HK-2 (cell line): ENCODE measurements around the gene PDIA2.

Source experiments
- DNase-seq: peaks from one replicate; pipeline ENCODE4 v3.0.0-alpha.2; 2018; ENCODE audit not compliant: unreplicated experiment

Gene PDIA2

DNA sequence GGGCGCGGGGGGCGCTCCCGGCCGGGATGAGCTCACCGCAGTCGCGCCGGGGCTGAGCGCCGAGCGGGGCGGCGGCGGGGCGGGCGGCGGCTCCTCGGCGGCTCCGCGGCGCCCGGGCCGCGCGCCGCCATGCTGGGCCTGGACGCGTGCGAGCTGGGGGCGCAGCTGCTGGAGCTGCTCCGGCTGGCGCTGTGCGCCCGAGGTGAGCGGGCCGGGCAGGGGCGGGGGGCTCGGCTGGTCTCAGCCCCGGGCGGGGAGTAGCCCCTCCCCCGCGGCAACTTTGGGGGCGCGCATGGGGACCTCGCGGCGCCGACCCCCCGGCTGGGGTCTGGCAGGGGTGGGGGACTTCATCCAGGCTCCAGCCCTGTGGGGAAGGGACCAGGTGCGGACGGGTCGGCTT lies 2.4 kb upstream of the PDIA2 start, which contains the start of gene ARHGDIG:
ARHGDIG (plus strand) TSS at position 40 of the 400 bp plus-strand sequence; CDS start at position 130, 90 bp downstream.
- DNase-seq = no peak

DNA sequence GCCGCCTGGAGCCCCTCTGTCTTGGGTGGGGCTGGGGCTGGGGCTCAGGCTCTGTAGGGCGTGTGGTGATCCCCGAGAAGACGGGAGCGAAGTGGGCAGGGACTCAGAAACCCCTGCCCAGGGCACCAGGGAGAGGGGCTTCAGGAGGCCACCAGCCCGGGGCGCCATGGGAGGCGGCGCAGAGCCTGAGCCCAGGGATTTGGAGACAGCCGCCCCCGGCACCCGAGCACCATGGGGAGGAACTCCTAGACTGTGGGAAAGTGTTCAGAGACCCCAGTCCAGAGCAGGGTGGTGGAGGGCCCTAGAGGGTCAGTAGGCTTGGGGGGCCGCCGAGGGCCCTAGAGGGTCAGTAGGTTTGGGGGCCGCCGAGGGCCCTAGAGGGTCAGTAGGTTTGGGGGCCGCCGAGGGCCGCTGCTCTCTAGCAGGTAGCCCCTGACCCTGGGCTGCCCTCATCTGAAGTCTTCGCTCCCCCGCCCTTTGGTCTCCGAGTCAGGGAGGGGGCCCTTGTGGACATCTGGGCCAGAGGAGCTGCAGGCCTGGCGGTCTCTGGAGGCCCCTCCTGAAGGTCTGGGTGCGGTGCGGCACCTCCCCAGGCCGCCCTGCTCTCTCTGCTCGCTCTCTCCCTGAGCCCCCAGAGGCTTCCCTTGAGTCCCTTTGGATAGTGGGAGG lies 1.8 kb upstream of the PDIA2 start:
- DNase-seq = no peak

GRCh38 chr16:281660-282255 lies 1.2 kb upstream of the PDIA2 start:
- DNase-seq = no peak

GRCh38 chr16:282491-282890 lies 473 bp upstream of the PDIA2 start:
- no peak for DNase-seq

DNA sequence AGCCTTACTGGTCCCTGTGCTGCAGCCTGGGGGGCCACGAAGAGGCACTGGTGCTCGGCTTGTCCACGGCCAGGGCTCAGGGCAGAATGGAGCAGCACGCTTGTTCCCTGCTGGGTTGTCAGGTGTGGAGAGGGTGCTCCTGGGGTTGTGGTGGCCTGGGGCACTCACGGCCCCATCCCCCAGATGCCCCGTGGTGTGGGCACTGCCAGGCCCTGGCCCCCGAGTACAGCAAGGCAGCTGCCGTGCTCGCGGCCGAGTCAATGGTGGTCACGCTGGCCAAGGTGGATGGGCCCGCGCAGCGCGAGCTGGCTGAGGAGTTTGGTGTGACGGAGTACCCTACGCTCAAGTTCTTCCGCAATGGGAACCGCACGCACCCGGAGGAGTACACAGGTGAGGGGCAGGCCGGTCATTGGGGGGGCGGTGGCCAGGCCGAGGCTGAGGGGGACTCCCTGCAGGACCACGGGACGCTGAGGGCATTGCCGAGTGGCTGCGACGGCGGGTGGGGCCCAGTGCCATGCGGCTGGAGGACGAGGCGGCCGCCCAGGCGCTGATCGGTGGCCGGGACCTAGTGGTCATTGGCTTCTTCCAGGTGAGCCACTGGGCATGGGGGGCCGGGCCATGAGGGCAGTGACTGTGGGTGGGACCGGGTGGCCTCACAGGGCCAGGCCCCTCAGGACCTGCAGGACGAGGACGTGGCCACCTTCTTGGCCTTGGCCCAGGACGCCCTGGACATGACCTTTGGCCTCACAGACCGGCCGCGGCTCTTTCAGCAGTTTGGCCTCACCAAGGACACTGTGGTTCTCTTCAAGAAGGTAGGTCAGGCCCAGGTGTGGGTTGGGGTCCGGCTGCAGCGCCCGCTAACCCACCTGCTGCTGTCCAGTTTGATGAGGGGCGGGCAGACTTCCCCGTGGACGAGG lies 1.5 kb downstream of the PDIA2 start:
- no peak for DNase-seq

DNA sequence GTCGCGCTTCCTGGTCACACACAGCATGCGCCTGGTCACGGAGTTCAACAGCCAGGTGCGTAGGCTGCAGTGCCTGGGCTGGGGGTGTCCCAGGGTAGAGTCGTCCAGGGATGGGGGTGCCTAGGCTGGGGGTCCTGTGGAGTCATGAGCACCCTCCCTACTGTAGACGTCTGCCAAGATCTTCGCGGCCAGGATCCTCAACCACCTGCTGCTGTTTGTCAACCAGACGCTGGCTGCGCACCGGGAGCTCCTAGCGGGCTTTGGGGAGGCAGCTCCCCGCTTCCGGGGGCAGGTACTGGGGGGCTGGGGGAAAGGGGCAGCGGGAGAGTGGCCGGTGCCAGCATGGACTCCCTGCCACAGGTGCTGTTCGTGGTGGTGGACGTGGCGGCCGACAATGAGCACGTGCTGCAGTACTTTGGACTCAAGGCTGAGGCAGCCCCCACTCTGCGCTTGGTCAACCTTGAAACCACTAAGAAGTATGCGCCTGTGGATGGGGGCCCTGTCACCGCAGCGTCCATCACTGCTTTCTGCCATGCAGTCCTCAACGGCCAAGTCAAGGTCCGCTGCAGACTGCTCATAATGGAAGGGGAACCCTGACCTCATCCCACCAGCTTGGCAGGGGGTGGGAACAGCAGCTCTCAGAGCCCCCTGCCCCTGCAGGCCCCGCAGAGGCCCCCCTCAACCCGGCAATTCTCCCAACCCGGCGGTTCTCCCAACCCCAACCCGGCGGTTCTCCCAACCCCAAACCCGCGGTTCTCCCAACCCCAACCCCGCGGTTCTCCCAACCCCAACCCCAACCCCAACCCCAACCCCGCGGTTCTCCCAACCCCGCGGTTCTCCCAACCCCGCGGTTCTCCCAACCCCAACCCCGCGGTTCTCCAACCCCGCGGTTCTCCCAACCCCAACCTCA lies 2.4 kb downstream of the PDIA2 start:
- DNase-seq = peak; percentile 73

DNA sequence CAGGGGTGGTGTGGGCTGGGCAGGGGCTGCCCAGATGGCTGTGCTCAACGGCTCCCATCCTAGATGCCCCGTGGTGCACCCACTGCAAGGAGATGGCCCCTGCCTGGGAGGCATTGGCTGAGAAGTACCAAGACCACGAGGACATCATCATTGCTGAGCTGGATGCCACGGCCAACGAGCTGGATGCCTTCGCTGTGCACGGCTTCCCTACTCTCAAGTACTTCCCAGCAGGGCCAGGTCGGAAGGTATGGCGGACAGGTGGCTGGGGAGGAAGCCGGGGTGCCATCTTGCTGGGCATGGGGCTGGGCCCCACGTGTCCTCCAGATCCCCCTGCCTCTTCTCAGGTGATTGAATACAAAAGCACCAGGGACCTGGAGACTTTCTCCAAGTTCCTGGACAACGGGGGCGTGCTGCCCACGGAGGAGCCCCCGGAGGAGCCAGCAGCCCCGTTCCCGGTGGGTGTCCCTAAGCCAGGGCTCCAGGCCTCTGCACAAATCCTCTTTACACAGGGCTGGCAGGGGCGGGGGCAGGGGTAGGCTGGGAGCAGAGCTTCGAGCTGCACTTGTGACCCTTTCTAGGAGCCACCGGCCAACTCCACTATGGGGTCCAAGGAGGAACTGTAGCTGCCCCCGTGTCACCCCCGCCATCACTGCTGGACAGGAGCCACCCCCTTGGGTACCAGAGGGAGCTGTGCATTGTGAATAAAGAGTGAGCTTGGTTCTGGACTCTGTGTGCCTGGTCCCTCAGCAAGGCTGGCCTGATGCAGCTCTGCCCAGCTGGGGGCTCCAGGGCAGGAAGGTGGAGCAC lies 3.7 kb downstream of the PDIA2 start:
- no peak for DNase-seq

GRCh38 chr16:287298-287811 lies 4.4 kb downstream of the PDIA2 start:
- no peak for DNase-seq

GRCh38 chr16:287981-288920 lies 5.3 kb downstream of the PDIA2 start:
- no peak for DNase-seq

GRCh38 chr16:289395-289997 lies 6.5 kb downstream of the PDIA2 start:
- no peak for DNase-seq

- no peak for DNase-seq
Measured at GRCh38 chr16:290015-290680, 7.2 kb downstream of the PDIA2 start.

DNA sequence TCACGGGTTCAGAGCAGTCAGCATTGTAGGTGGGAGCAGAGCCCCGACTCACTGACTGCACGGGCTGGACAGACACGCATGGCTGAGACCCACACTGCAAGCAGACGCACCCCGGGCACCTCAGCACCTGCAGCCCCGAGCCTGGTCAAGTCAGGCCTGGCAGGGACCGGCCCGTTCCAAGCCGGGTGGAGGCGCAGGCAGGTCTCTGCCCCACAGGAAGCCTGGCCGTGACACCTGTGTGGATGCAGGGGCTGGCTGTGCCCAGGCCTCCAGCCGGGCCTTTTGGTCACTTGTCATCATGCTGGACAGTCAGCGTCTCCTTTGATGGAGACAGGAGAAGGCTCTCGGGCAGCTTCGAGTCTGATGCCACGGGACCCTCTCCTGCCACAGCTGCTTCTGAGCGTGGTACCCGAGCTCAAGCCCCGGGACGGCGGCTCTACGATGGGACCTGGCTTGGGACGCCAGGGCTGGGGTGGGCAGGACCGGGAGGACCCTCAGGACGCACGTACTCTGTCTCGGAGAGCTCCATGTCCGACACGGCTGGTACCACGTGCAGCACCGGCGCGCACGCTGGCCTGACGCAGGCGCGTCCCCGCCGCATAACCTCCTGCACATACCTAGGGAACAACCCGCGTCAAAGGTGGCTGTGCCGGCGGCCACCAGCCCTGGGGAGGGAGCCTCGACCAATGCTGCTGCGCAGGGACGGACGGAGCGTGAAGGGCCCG lies 7.9 kb downstream of the PDIA2 start:
- no peak for DNase-seq

- no peak for DNase-seq
Measured at GRCh38 chr16:291539-291938, 8.6 kb downstream of the PDIA2 start.

DNA sequence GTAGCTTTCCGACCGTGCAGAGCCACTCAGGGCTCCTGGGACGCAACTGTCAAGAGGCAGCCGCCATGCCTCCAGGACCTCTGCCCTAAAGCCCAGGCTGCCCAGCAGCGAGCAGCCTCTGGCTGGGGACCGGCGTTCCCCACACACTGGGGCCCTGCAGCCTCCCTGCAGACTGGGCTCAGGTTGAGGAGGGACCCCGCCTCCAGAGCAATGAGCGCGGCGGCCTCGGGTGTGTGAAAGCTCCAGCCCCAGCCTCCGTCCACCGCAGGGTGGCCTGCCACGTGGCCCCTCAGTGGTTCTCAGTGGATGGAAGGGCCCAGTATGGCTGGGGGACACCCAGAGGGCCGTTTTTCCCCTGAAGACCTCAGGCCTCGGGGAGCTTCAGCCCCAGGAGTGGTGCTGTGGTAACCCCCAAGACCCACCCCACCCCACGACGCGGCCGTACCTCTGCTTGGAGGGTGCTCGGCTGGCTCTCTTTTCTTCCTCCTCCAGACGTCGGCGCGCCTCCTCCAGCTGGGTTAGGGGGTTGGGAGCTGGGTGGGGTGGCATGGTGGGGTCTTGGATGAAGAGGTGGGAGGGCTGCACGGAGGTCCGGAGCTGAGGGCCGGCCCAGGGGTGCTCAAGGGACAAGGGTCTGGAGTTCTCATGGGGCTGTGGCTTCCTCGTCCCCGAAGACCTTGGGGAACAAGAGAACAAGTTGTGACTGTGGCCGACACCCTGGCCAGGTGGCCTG lies 10.2 kb downstream of the PDIA2 start:
- no peak for DNase-seq

- no peak for DNase-seq
Measured at GRCh38 chr16:296276-296675, 13.3 kb downstream of the PDIA2 start.

GRCh38 chr16:296806-297510 lies 14.0 kb downstream of the PDIA2 start:
- DNase-seq = no peak
